Glutamatergic neuron (in vitro differentiated cells): ENCODE results near the gene KRTAP10-2. TPM values are rescaled to one million over a fixed set of nuclear protein-coding genes. Genes with fewer than 3 reads are reported as not detected.
"Not testable (repeated sequence)": the region's sequence is repeated elsewhere in the genome, so short reads cannot be mapped to it uniquely, and the experiment has no call there.

Experiments used
- DNase-seq: peaks from one replicate; pipeline ENCODE4 v3.0.0; 2022
- H3K27ac Mint-ChIP-seq: one replicate; pipeline ENCODE4 v1.8.0; 2020; ENCODE audit warnings: mild to moderate bottlenecking, mixed read lengths, inconsistent platforms; ENCODE audit not compliant: unreplicated experiment
- H3K27me3 Mint-ChIP-seq: one replicate; pipeline ENCODE4 v1.8.0; 2020; ENCODE audit warnings: mild to moderate bottlenecking, moderate library complexity, mixed read lengths, inconsistent platforms; ENCODE audit not compliant: unreplicated experiment
- H3K36me3 Mint-ChIP-seq: one replicate; pipeline ENCODE4 v1.8.0; 2020; ENCODE audit warnings: mild to moderate bottlenecking, mixed read lengths, inconsistent platforms; ENCODE audit not compliant: unreplicated experiment
- H3K4me1 Mint-ChIP-seq: one replicate; pipeline ENCODE4 v1.8.0; 2020; ENCODE audit warnings: mild to moderate bottlenecking, low read depth, mixed read lengths, inconsistent platforms; ENCODE audit not compliant: unreplicated experiment
- H3K4me3 Mint-ChIP-seq: one replicate; pipeline ENCODE4 v1.8.0; 2020; ENCODE audit warnings: mild to moderate bottlenecking, mixed read lengths, inconsistent platforms; ENCODE audit not compliant: unreplicated experiment
- H3K9me3 Mint-ChIP-seq: one replicate; pipeline ENCODE4 v1.8.0; 2020; ENCODE audit warnings: mild to moderate bottlenecking, moderate library complexity, mixed read lengths, inconsistent platforms; ENCODE audit not compliant: unreplicated experiment
- CTCF ChIP-seq: fragments of 200-600 bp; sonication (generic); IDR thresholded peaks from one replicate; pipeline ENCODE4 v1.5.0; 2021; ENCODE audit not compliant: partially characterized antibody, unreplicated experiment
- total RNA-seq: library from RNA; stranded (reverse); fragmentation: NEBNext Ultra II Directional; extraction: Animal tissue kit (Norgen Biotek cat#: 25700); gene quantifications from one replicate; pipeline ENCODE4 v1.2.1, GENCODE V29; 2021; ENCODE audit not compliant: unreplicated experiment

KRTAP10-2 gene
- total RNA-seq, 1 donor from 2014 or later = not detected

DNA sequence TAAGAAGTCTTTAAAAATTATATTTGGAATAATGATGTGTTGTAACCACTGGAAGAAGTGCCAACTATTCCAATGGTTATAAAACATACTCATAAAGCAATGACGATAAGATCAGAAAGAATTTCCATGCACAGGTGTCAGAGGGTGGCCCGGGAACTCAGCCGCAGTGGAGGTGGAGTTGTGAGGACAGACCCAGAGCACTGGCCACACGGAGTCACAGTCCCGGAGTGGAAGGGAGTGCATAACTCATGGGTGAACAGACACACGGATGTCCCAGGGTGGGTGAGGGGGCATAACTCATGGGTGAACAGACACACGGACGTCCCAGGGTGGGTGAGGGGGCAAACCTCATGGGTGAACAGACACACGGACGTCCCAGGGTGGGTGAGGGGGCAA is 24.7 kb upstream of the KRTAP10-2 start:
- peaks cover 36% of the 10 kb centered on the region for H3K9me3 Mint-ChIP-seq
- no peaks in the 10 kb centered on the region for H3K4me1 Mint-ChIP-seq
- no peak overlapping the region for H3K27ac Mint-ChIP-seq
- peaks cover 8% of the 10 kb centered on the region for H3K27me3 Mint-ChIP-seq
- TF ChIP-seq CTCF = no peak
- no peak for DNase-seq
- H3K36me3 Mint-ChIP-seq = peaks cover 53% of the 10 kb centered on the region
- H3K4me3 Mint-ChIP-seq = no peak overlapping the region

GRCh38 chr21:44575307-44576024 is 24.2 kb upstream of the KRTAP10-2 start:
- Mint-ChIP-seq H3K4me1 (no peaks in the 10 kb centered on the region), H3K27me3 (peaks cover 8% of the 10 kb centered on the region), H3K9me3 (peaks cover 35% of the 10 kb centered on the region), H3K27ac (no peak overlapping the region), H3K36me3 (peaks cover 48% of the 10 kb centered on the region), H3K4me3 (no peak overlapping the region)
- no peak for DNase-seq
- no peak for TF ChIP-seq CTCF

DNA sequence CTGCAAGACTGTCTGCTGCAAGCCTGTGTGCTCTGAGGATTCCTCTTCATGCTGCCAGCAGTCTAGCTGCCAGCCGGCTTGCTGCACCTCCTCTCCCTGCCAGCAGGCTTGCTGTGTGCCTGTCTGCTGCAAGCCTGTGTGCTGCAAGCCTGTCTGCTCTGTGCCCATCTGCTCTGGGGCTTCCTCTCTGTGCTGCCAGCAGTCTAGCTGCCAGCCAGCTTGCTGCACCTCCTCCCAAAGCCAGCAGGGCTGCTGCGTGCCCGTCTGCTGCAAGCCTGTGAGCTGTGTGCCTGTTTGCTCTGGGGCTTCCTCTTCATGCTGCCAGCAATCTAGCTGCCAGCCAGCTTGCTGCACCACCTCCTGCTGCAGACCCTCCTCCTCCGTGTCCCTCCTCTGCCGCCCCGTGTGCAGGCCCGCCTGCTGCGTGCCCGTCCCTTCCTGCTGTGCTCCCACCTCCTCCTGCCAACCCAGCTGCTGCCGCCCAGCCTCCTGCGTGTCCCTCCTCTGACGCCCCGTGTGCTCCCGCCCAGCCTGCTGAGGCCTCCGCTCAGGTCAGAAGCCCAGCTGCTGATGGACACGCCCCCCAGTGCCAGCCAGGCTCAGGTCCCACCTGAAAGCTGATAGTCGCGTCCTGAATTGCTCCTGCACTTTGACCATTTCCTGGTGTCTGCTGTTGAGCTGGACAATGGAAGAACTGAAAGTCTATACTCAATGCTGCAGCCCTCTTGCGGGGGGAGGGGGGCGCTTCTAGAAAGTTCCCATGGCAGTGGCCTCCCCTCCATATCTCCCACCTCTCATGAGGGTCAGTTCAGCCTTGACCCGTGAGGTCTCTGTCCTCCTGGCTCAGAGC is 23.4 kb upstream of the KRTAP10-2 start:
- no peak overlapping the region for H3K27ac Mint-ChIP-seq
- DNase-seq = no peak

GRCh38 chr21:44573630-44574456 is 22.5 kb upstream of the KRTAP10-2 start, which contains the start of gene KRTAP10-4:
TSS of gene KRTAP10-4 (plus strand) at chr21:44573729. CDS start at chr21:44573759, 30 bp downstream.
- H3K27ac Mint-ChIP-seq, H3K27me3 Mint-ChIP-seq, DNase-seq, H3K4me1 Mint-ChIP-seq, H3K4me3 Mint-ChIP-seq: not testable (repeated sequence)
- H3K9me3 Mint-ChIP-seq = peaks cover 36% of the 10 kb centered on the region
- peaks cover 47% of the 10 kb centered on the region for H3K36me3 Mint-ChIP-seq

More for the DNA sequence above, 23.4 kb upstream of the KRTAP10-2 start:
- H3K4me3 Mint-ChIP-seq = no peak overlapping the region
- H3K4me1 Mint-ChIP-seq = no peaks in the 10 kb centered on the region
- H3K36me3 Mint-ChIP-seq = peaks cover 47% of the 10 kb centered on the region
- H3K27me3 Mint-ChIP-seq = peaks cover 8% of the 10 kb centered on the region
- peak; percentile 11 for TF ChIP-seq CTCF
- peaks cover 36% of the 10 kb centered on the region for H3K9me3 Mint-ChIP-seq

DNA sequence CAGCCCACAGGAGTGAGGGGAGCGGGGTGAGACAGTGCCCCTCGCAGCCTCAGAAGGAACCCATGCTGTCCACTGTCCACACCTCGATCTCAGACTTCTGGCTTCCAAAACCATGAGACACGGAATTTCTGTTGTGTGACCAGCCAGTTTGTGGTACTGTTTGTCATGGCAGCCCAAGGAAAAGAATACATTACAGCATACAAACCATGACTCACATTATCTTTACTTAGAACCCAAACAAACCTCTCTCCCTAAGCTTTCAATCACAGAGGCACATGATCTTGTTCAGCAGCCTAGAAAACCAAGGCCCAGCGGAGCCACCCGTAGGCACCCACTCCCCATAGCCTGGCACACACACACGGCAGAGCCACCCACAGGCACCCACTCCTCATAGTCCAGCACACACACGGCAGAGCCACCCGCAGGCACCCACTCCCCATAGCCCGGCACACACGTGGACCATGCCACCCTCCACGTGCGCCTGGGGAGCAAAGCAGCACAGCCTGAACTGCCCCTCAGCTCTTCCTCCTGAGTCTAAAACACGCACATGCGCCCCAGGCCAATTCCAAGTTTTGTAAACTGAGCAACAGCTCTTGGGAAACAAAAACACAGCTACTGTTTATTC is 21.8 kb upstream of the KRTAP10-2 start:
- DNase-seq = no peak
- Mint-ChIP-seq H3K9me3 (peaks cover 34% of the 10 kb centered on the region), H3K4me1 (no peaks in the 10 kb centered on the region), H3K36me3 (peaks cover 44% of the 10 kb centered on the region), H3K27me3 (peaks cover 8% of the 10 kb centered on the region), H3K4me3 (no peak overlapping the region), H3K27ac (no peak overlapping the region)
- TF ChIP-seq CTCF = no peak
